Cardiac septum (tissue), 1 donor: ENCODE data around the gene UNC13C. TPM values are rescaled to one million over a fixed set of nuclear protein-coding genes. Genes with fewer than 3 reads are reported as not detected.

Source experiments
- DNase-seq: peaks from one replicate; pipeline ENCODE4 v3.0.0-alpha.2; 2020; ENCODE audit warnings: low spot score
- intact Hi-C: fragments of 100-400 bp; cut with DNase I; formaldehyde crosslinking; loops from one replicate; pipeline ENCODE4 v1.14.0; 2022
- total RNA-seq: library from RNA; stranded (reverse); fragmentation: NEBNext Ultra II Directional; extraction: Animal tissue kit (Norgen Biotek cat#: 25700); gene quantifications from one replicate; pipeline ENCODE4 v1.2.1, GENCODE V29; 2021
- donor health status: DM: no; HTN: no; CAD: no.

The UNC13C gene
- total RNA-seq, 1 donor from 2014 or later: 0.32 TPM

DNA sequence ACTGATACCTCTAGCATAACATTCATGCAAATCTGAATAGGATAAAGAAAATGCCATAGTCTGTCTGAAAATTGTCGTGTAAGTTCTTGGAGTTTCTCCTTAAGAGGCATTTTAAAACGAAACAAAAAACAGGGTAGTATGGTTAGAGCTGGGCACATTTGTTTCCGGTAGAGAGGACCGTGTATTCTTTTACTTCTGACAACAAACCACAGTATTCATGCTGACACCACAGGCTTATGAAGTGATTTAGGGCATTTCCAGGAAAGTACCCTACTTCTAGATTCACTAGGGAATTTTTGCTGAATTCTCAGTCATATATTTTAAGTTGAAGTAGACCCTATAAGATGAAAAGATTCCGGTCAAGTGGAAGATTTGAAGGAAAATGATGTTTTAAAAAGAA, 541.3 kb downstream of the UNC13C start:
- intact Hi-C loops: no loop called here
- no peak for DNase-seq

DNA sequence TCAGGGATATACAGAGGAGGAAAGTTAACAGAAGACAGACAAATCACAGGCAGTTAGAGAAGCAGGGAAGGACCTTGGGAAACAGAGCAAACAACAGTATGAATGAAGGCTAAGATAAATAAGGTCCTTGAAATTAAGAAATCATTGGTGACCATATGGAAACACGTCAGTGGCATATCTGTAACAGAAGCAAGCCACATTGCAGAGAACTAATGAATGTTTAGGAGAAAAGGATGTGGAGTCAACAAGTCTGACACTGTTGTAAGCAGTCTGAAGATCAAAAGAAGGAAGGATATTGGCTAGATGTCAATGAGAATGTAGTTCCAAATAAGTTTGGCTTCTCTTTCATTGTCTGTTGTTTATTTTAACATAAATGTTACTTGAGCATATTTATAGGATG, 542.4 kb downstream of the UNC13C start:
- DNase-seq: no peak
- intact Hi-C loops: no loop called here

- intact Hi-C loops: no loop called here
Measured at GRCh38 chr15:54521206-54521605, 543.0 kb downstream of the UNC13C start.

GRCh38 chr15:54528021-54528420, 549.8 kb downstream of the UNC13C start:
- DNase-seq: no peak
- intact Hi-C loops: no loop called here

More at GRCh38 chr15:54521206-54521605, 543.0 kb downstream of the UNC13C start:
- DNase-seq: no peak

DNA sequence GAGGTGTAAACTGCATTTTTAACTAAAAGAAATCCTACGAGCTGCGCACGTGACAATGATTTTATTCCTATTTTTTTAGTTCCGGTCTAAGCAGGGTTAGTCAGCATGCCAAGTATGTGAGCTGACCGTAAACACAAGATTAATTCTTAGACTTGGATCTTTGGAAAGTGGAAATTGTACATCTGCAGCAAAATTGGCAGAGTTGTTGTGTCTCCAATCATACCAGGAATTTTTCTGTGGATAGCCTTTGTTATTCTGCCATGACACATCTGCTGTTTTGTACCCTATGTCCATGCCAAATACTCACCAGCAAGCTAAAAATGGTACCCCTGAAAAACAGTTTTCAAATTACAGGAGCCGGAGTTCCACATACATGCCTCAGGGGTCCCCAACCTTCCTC, 562.5 kb downstream of the UNC13C start:
- no peak for DNase-seq
- intact Hi-C loops: no loop called here

GRCh38 chr15:54547491-54547890, 569.2 kb downstream of the UNC13C start:
- no peak for DNase-seq
- intact Hi-C loops: no loop called here

DNA sequence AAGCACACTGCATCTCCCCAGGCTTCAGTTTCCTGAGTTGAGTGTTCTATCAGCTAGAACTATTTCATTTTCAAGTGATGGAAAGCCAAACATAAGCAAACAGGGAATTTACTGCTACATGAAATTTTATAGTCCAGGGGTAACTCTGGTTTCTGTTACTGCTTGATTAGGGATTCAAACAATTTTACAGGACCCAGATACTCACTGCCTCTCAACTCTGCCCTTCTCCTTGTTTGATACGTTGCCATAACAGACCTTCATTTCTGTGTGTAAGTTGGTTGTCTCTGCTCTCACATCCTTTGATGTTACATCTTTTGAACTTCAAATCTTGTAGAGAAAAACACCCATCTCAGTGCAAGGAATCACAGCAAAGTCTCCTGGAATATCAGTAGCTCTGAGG, 572.7 kb downstream of the UNC13C start:
- DNase-seq: no peak
- intact Hi-C loops: no loop called here

- intact Hi-C loops: no loop called here
- no peak for DNase-seq
Measured at GRCh38 chr15:54556231-54556630, 578.0 kb downstream of the UNC13C start.

GRCh38 chr15:54559405-54560069, 581.3 kb downstream of the UNC13C start:
- no peak for DNase-seq
- intact Hi-C loops: no loop called here

DNA sequence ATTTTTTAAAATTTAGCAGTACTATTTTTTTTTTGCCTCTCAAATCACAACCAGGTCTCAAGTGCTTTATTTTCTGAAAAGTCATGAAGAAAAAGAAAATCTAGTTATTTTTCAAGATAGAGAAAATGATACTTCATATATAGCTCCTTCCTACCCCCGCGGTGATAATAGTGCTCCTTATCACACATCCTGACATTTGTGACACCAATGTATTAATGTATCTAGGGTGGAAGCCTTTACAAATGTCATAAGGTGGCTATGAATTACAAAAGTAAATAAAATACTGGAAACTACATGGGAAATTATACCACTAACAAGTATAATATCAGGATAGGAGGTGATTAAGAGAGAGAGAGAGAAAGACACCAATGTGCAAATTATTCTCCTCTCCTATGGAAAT, 582.2 kb downstream of the UNC13C start:
- intact Hi-C loops: no loop called here

GRCh38 chr15:54564166-54564565, 585.9 kb downstream of the UNC13C start:
- intact Hi-C loops: no loop called here
- no peak for DNase-seq

More for the DNA sequence above, 582.2 kb downstream of the UNC13C start:
- DNase-seq: no peak

DNA sequence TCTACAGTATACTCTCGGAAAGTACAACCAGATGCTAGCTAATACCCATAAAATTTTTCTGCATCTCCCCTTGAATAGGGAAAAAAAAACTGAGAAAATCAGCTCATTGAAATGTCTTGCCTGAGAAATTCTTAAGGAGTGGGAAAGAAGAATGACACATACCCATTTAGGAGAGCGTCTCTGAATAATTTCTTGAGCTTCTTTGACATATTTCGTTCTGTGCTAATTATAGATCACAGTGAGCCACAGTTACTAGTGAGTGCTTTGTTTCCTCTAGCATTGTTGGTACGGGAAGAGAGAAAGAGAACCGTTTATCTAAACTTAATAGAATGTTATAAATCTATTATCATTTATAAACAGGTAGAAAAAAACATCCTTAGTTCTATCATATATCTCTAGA, 588.4 kb downstream of the UNC13C start:
- intact Hi-C loops: no loop called here
- no peak for DNase-seq

DNA sequence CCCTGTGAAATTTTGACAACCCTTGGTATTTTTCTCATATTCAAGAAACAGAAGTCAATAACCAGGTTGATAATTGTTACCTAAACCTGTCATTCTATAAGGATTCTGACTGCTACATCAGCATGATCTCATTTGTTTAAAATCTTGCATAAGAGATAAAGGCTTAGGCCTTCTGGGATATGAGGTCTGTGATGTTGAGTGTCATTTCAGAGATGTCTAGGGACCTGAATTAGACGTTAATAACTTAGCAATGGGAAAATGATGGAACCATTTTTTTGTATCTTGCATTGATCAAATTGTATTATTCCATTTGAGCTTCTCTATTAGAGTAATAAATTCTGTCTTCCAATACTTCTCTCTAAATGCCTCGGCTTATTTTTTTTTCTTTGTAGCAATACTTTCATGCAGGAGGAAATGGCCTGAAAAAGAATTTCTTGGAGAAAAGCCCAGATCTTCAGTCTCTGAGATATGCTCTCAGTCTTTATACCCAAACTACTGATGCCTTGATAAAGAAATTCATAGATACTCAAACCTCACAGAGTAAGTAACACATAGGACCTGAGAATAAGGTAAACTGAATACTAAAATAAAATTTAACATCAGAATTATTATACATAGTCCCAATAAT, 589.3 kb downstream of the UNC13C start:
- DNase-seq: no peak
- intact Hi-C loops: no loop called here

DNA sequence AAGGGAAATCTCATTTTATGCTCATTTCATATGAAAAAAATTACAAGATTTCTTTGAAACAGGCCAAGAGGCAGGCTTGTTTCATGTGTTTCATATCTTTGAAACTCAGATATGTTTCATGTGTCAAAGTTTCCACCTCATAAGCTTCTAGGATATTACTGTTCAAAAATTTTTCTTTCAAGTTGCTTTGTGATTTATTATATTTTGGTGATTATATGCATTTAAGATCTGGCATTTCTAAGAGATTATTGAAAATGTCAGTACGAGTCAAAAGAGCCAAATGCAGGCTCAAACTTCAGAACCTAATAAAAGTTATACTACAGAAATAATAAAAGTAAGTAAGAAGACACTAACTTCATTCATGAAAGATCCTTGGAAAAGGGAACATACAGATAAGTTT, 590.1 kb downstream of the UNC13C start:
- no peak for DNase-seq
- intact Hi-C loops: no loop called here

GRCh38 chr15:54571576-54571975, 593.3 kb downstream of the UNC13C start:
- DNase-seq: no peak
- intact Hi-C loops: no loop called here

DNA sequence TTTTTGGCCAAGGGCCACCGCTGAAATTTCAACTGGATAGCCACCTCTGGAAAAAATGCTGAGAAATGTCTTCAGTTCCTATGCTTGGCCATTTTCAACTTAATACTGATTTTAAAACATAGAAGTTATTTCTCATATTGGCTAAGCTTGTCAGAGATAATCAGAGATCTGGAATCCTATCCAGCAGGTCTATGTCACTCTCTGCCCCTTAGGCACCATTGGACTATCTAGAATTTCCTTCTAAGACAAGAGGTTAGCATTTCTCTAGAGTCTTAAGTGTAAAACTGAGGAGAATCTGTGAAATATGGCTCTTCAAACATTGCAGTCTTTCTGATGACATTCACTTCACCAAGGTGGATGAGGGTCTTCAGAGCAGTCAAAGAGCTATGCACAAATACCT, 597.3 kb downstream of the UNC13C start:
- no peak for DNase-seq
- intact Hi-C loops: no loop called here

GRCh38 chr15:54576298-54576935, 598.2 kb downstream of the UNC13C start:
- intact Hi-C loops: no loop called here
- no peak for DNase-seq

DNA sequence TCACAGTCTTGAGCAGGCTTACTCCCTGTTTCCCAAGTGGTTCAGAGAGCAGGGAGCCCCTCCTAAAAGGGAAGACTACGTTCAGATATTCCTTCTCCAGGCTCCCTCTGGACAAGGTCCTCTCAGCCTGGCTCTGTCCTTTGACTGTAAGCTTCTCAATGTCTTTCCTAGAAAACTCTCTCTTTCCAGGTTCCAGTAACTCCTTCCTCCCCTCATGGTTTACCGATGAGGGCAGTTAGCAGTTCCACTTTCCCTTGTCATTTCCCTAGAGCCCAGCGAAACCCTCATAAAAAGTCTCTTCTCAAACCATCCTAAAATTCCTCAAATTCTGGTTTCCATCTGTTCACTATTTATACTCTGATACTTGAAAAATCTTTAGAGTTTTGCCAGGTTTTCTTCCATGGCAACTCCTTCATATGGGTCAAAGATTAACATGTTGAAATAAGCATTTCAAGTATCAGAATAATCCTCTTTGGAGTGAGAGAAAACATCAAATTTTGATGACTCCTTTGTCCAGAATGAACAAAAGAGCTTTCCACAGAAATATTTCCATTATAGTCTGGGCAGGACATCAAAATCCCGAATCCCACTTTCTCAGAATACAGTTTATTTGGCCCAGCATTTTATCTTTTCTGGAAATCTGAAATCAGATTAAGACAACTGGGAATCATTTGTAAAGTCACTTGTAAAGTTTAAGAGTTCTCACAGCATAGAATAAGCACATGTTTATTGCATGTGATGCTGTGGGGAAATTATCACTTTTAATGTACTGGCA, 599.4 kb downstream of the UNC13C start:
- intact Hi-C loops: no loop called here
- DNase-seq: no peak

GRCh38 chr15:54579855-54580254, 601.6 kb downstream of the UNC13C start:
- intact Hi-C loops: no loop called here
- no peak for DNase-seq

GRCh38 chr15:54580643-54581042, 602.4 kb downstream of the UNC13C start:
- intact Hi-C loops: no loop called here
- DNase-seq: no peak
